Measurements from ENCODE around the gene APOLD1.

GRCh38 chr12:12757121-12757520 lies 28.3 kb upstream of the APOLD1 start:
- TF ChIP-seq, protein P1, sequence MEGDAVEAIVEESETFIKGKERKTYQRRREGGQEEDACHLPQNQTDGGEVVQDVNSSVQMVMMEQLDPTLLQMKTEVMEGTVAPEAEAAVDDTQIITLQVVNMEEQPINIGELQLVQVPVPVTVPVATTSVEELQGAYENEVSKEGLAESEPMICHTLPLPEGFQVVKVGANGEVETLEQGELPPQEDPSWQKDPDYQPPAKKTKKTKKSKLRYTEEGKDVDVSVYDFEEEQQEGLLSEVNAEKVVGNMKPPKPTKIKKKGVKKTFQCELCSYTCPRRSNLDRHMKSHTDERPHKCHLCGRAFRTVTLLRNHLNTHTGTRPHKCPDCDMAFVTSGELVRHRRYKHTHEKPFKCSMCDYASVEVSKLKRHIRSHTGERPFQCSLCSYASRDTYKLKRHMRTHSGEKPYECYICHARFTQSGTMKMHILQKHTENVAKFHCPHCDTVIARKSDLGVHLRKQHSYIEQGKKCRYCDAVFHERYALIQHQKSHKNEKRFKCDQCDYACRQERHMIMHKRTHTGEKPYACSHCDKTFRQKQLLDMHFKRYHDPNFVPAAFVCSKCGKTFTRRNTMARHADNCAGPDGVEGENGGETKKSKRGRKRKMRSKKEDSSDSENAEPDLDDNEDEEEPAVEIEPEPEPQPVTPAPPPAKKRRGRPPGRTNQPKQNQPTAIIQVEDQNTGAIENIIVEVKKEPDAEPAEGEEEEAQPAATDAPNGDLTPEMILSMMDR (IDR thresholded peaks at IDR 0.05), result no peak
- no peak for TF ChIP-seq EZH2 (IDR thresholded peaks at IDR 0.05)
